Astrocyte (in vitro differentiated cells and primary cell): ENCODE data around the gene PRSS38.

Experiments
- EZH2 ChIP-seq: IDR thresholded peaks from 2 replicates; pipeline ENCODE4 v1.6.1; 2012; ENCODE audit warnings: mild to moderate bottlenecking, low read length, inconsistent platforms; ENCODE audit not compliant: insufficient read depth
- TF ChIP-seq, protein P1 (sequence below): IDR thresholded peaks from 2 replicates; pipeline ENCODE4 v1.5.1; 2011; ENCODE audit warnings: low read depth, mild to moderate bottlenecking, inconsistent platforms, low read length, moderate library complexity; ENCODE audit not compliant: insufficient read depth

DNA sequence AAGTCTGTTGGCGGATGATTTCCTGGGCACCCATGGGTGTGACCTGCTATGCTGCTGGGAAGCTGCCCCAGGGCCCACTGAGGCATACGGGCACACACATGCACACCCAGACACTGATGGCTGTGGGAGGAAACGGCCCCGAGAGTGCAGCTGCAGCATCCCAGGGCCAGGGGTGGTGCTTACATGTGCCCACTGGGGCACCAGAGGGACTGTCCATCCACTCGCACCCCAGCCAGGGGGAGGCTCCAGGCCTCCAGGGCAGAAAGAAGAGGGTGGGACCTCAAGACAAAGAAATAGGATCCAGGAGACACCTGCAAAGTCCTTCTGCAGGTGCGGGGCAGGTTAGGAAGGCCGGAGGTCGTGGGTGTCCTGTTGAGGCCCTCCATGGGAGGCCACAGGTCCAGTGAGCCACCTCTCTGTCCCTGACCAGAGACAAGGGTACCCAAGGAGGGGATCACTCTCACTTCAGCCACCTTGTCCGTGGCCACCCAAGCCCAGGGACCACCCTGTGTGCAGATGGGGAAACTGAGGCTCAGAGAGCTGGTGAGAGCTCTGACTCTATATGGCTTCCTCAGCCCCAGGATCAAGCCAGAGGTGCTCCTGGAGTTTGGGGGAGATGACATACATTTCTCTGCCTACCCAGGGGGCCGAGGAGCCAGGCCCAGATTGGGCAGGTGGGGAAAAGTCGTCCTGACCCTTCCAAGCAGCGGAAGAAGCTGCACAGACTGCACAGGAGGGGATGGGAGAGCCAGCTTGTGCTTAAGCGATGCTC is 75.2 kb downstream of the PRSS38 start:
- TF ChIP-seq, protein P1, sequence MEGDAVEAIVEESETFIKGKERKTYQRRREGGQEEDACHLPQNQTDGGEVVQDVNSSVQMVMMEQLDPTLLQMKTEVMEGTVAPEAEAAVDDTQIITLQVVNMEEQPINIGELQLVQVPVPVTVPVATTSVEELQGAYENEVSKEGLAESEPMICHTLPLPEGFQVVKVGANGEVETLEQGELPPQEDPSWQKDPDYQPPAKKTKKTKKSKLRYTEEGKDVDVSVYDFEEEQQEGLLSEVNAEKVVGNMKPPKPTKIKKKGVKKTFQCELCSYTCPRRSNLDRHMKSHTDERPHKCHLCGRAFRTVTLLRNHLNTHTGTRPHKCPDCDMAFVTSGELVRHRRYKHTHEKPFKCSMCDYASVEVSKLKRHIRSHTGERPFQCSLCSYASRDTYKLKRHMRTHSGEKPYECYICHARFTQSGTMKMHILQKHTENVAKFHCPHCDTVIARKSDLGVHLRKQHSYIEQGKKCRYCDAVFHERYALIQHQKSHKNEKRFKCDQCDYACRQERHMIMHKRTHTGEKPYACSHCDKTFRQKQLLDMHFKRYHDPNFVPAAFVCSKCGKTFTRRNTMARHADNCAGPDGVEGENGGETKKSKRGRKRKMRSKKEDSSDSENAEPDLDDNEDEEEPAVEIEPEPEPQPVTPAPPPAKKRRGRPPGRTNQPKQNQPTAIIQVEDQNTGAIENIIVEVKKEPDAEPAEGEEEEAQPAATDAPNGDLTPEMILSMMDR = no peak
- TF ChIP-seq EZH2 = no peak
